ENCODE data around the gene MAP3K6. TPM values are rescaled to one million over a fixed set of nuclear protein-coding genes. Genes with fewer than 3 reads are reported as not detected.

The MAP3K6 gene
- total RNA-seq, 4 donors from 2014 or later, result 85.0 to 140 (median 100) TPM

- DNase-seq (ENCODE audit: low spot score in 2 of 2), result no peak
- WGBS, 2 donors, result 64 to 74% methylated on average over 12 to 14 of the region's 14 CpGs
- no peak for TF ChIP-seq CTCF (IDR thresholded peaks at IDR 0.05)
- TF ChIP-seq POLR2A (IDR thresholded peaks at IDR 0.05), result no peak
- H3K4me3 ChIP-seq (ENCODE audit: low read depth, poor library complexity, severe bottlenecking), result no peak overlapping the region
- intact Hi-C loops (cut with DNase I; ENCODE audit: low total_unique reads), result no loop called here
These were observed 19.7 kb downstream of the MAP3K6 start for GRCh38 chr1:27346991-27347624.

GRCh38 chr1:27346357-27346756 is 20.4 kb downstream of the MAP3K6 start:
- DNase-seq (ENCODE audit: low spot score in 2 of 2), result no peak
- intact Hi-C loops (cut with DNase I; ENCODE audit: low total_unique reads), result no loop called here
- 89 to 94% methylated on average over 8 of the region's 8 CpGs for WGBS, 2 donors
- no peak overlapping the region for H3K4me3 ChIP-seq (ENCODE audit: low read depth, poor library complexity, severe bottlenecking)
- TF ChIP-seq POLR2A (IDR thresholded peaks at IDR 0.05) (no peak), CTCF (IDR thresholded peaks at IDR 0.05) (no peak)

GRCh38 chr1:27345272-27345671 is 21.5 kb downstream of the MAP3K6 start:
- H3K4me3 ChIP-seq (ENCODE audit: low read depth, poor library complexity, severe bottlenecking), result no peak overlapping the region
- TF ChIP-seq CTCF (IDR thresholded peaks at IDR 0.05) (no peak), POLR2A (IDR thresholded peaks at IDR 0.05) (no peak)
- 82 to 92% methylated on average over 7 to 11 of the region's 12 CpGs for WGBS, 2 donors
- no peak for DNase-seq (ENCODE audit: low spot score in 2 of 2)
- intact Hi-C loops (cut with DNase I; ENCODE audit: low total_unique reads), result no loop called here

- intact Hi-C loops (cut with DNase I; ENCODE audit: low total_unique reads), result no loop called here
- no peak overlapping the region for H3K4me3 ChIP-seq (ENCODE audit: low read depth, poor library complexity, severe bottlenecking)
- no peak for TF ChIP-seq POLR2A (IDR thresholded peaks at IDR 0.05)
- TF ChIP-seq CTCF (IDR thresholded peaks at IDR 0.05), result no peak
- no peak for DNase-seq (ENCODE audit: low spot score in 2 of 2)
- WGBS, 2 donors, result 40 to 49% methylated on average over 5 of the region's 5 CpGs
These were observed 23.1 kb downstream of the MAP3K6 start for GRCh38 chr1:27343639-27344025.

GRCh38 chr1:27342778-27343638 is 23.8 kb downstream of the MAP3K6 start:
- peak overlapping the region; percentile 12 for H3K4me3 ChIP-seq (ENCODE audit: low read depth, poor library complexity, severe bottlenecking)
- 40 to 42% methylated on average over 16 to 31 of the region's 31 CpGs for WGBS, 2 donors
- DNase-seq (ENCODE audit: low spot score in 2 of 2), result no peak
- TF ChIP-seq POLR2A (IDR thresholded peaks at IDR 0.05) (no peak), CTCF (IDR thresholded peaks at IDR 0.05) (no peak)
- intact Hi-C loops (cut with DNase I; ENCODE audit: low total_unique reads), result no loop called here

Measured in lower leg skin (tissue), 4 donors.